GM18505 (cell line): ENCODE data around the gene ZNF302.
"Not testable (repeated sequence)": the region's sequence is repeated elsewhere in the genome, so short reads cannot be mapped to it uniquely, and the experiment has no call there.

Source experiments
- ATAC-seq: cut with Tn5 transposase; IDR thresholded peaks from one replicate; pipeline ENCODE4 v1.9.1; 2021; ENCODE audit not compliant: unreplicated experiment
- POLR2A ChIP-seq: IDR thresholded peaks from 4 replicates; pipeline ENCODE4 v1.6.1; 2011; ENCODE audit warnings: borderline replicate concordance; ENCODE audit not compliant: insufficient read depth, insufficient read length; ENCODE audit errors: extremely low read depth

ZNF302 gene

DNA sequence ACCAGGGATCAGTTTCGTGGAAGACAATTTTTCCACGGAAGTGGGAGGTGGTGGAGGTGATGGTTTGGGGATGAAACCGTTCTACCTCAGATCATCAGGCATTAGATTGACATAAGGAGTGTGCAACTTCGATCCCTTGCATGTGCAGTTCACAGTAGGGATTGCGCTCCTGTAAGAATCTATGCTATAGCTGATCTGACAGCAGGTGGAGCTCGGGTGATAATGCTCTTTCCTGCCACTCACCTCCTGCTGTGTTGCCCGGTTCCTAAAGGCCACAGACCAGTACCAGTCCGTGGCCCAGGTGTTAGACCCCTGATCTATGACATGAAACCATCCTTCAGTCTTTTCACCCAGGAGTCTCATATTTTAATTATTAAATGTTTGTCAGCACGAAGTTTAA is 4.0 kb downstream of the ZNF302 start:
- TF ChIP-seq POLR2A = no peak
- ATAC-seq = no peak

DNA sequence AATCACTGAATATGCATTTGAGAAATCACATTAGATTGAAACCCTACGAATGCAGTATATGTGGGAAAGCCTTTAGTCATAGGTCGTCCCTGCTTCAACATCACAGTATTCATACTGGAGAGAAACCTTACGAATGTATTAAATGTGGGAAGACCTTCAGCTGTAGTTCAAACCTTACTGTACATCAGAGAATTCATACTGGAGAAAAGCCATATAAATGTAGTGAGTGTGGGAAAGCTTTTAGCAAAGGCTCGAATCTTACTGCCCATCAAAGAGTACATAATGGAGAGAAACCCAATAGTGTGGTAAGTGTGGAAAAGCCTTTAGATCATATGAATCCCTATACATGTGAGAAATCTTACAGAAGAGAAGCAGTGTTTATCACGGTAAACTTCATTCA is 7.8 kb downstream of the ZNF302 start:
- not testable (repeated sequence) for ATAC-seq

DNA sequence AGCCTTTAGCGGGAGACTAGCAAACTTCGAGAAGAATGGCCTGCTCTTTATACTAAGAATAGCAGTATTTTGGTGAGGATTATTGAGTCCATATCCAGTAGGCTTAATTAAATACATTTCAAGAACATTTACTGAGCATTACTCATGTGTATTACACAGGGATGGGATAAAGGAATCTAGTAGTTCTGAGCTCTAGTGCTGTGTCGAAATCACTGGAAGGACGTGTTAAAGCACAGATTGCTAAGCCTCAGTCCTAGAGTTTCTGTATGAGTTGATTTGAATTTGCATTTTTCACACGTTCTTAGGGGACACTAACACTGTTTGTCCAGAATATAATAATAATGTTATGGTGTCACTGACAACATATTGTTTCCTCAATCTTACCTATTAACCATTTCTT is 9.0 kb downstream of the ZNF302 start:
- TF ChIP-seq POLR2A = no peak
- ATAC-seq = no peak

DNA sequence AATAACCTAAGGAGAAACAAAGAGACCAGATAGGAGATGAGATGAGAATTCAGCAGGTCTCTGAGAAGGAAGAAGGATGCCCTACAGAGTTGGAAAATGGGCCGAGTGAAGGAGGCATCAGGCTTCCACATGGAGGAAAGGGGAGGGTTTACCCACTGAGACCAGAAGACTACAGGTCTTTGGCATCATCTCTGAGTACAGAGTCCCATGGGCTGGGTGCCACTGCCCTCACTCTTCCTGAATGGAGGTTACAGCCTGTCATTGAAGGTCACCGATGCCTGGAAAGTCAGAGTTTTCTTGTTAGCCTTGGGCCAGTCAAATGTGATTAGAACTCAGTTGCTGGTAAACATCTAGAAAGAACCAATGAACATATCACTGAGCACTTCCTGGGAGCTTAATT is 9.9 kb downstream of the ZNF302 start:
- no peak for TF ChIP-seq POLR2A
- no peak for ATAC-seq

DNA sequence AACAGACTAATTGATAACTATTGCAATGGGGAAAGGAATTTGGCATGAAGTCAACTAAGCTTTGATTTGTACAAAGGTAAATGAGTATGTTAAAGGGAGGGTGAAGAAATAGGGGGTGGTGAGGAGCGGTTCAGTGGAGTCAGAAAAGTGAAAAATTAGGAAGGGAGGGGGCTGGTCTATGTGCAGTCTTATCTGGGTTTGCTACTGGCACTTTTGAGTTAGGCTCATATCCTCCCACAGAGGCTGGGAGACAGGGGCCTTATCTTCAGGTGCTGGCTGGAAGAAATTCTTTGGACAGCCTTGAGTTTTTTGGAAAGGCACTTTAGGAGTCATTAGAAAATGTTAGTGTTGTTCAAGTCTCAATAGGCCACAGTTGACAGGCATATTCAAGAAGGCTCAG is 11.1 kb downstream of the ZNF302 start:
- no peak for TF ChIP-seq POLR2A
- no peak for ATAC-seq

DNA sequence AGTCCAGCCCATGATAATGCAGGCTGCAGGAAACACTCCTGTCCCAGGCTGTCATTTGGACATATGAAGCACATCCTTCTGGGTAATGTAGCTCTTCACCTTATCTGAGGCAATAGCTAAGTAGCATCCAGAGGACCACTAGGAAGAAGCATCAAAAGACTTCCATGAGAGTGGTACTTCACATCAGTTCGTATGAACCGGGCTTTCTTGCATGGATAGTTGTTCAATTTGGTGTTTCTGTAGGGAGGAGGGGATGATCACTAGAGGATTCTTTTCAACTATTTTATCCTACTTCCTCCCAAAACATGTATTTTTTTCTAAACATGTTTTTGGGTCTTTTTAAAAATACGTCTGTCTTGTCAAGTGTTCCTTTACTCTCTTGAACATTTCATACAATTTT is 12.9 kb downstream of the ZNF302 start:
- TF ChIP-seq POLR2A = no peak
- ATAC-seq = no peak

DNA sequence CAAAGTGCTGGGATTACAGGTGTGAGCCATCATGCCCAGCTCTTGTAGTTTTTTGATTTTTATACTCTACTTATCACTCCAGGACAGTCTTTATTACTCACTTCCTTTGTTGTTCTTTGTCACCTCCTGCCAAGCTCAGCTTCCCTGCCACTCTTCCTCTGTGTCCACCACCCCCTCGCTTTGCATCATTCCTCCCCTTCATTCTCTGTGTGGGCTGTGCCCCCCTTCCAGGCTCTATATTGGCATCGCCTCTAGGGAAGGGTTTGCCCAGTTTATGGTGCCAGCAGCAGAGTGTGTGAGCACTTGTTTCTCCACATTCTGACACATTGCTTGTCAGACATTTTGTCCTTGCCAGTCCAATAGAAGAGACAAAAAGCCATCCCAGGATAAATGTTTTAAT is 15.1 kb downstream of the ZNF302 start:
- no peak for TF ChIP-seq POLR2A
- ATAC-seq = no peak

DNA sequence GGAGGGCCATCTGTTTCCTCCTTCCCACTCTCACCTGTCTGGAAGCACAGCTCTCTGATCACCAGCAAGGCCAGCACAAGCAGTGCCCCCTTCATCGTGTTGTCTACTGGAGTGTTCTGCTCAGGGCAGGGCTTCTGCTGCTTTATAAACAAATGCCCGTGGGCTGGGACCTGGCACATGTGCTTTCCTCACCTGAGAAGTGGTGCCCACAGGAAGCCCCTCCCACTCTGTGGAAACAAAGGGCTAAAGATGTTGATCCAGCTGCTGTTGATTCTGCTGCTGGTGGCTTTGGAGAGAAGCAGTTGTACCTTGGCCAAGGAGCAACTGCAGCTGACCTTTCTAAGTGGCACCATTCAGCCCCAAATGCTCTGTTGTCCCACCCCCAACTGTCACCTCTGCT is 30.2 kb downstream of the ZNF302 start:
- no peak for TF ChIP-seq POLR2A
- no peak for ATAC-seq

DNA sequence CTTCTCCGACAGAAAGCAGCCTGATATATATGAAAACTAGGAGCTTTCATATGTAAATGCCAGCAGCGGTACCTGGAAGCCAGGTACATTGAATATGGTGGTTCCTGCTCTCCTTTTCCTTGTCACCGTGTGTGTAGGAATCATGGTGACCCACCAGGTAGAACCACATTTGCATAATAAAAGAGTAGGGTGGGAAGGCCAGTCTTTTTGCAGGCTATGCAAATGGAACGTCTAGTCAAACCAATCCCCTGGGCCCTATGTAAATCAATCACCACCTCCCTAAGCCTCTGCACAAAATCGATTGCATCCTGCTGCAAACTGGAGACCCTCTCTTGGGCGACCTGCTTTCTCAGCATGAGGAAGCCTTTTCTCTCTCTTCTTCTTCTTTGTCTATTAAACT is 34.4 kb downstream of the ZNF302 start:
- TF ChIP-seq POLR2A = no peak
- ATAC-seq = no peak

DNA sequence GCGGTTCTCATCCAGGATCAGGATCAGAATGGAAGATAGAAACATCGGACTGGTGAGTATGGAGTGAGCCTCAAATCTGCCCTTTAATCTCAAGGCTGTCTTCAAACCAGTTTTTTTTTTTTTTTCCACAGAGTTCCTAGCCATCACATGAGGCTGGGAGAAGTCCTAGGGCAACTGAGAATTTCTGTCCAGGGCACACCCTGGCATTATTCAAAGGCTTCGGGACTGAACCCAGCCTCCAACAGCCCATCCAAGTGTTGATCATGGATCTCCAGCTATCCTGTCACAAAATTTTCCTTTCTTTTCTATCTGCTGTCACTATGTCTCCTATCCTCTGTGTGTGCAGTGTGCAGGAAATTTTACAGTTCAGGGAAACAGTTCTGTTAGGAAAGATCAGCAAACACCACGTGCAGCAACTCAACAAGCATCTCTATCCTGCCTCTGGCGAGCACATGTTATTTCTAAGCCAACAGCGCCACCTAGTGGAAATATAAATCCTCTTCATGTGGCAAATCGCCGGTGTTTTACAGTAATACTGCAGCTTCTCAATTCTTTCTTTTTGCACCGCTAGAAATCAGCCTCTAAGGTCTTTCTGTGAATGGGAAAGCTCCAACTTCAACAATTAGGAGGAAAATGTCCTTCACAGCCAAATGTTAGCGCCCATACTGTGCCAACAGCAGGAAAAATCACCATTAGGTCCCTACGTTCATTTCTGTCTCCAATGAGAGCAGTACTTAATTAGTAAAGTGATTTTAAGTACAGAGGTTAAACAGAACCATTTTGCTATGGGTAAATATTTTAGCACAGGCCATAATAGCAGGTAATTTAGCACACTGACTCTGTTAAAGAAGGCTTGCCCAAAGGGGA is 35.1 kb downstream of the ZNF302 start:
- ATAC-seq = no peak
- TF ChIP-seq POLR2A = no peak

DNA sequence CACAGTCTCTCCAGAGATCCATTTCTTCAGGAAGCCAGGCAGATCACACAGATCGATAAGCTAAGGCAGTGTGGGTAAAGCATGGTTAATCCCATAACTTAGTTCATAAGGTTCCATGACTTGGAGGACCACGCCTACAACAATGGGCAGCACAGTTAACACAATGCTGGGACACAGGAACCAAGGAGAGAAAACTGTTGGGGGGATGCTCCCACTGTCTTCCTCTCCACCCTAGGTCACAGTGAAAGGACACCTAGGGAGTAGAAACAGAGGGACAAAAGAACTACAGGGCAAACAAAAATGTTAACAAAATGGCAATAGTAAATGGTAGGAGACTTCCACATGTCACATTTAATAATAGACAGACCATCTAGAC is 35.8 kb downstream of the ZNF302 start:
- ATAC-seq = no peak

DNA sequence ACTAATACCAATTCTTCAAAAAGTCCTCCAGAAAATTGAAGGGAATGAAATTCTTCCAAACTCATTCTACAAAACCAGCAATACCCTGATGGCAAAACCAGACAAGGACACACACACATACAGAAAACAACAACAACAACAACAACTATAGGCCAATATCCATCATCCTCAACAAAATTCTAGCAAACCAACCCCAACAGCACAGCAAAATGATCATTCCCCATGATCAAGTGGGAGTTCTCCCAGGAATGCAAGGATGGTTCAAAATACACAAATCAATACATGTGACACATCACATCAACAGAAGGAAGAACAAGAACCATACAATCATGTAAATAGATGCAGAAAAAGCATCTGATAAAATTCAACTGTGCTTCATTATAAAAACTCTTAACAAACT is 37.9 kb downstream of the ZNF302 start:
- no peak for ATAC-seq
- no peak for TF ChIP-seq POLR2A

More for the DNA sequence above, 35.8 kb downstream of the ZNF302 start:
- TF ChIP-seq POLR2A = no peak

DNA sequence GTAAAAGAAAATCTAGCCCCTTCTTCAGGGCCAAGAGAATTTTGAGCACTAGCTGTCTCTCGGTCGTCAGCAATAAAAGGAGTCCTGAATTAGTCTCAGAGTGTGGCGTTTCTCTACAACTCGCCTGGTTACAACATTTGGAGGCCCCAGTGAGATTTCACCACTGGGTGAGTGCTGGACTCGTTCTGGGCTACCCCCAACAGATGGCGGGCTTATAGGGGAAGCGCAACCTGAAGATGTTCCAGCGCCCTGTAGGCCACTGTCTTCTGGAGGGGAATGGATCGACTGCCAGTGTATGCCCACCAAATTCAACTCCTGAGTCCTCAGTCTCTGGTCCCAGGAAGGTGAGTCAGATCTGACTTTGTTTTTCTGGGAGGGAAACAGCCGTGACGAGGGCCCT is 44.9 kb downstream of the ZNF302 start:
- ATAC-seq = no peak
- no peak for TF ChIP-seq POLR2A

DNA sequence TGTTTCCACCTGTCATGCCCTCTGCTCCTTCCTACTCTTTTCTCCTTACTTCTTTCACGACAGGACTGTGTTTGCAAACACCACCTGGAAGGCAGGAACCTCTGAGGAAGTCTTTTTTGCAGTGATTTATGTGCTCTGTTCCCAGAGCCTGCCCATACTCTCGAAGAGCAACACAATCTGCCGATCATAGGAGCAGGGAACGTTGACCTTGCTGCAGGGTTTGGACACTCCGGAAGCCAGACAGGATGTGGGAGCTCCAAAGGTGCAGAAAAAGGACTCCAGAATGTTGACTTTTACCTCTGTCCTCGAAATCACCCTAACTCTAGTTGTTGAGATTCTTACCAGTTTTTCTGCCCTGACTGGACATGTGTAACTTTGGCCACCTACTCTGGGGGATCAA is 47.9 kb downstream of the ZNF302 start:
- ATAC-seq = no peak
- TF ChIP-seq POLR2A = no peak

DNA sequence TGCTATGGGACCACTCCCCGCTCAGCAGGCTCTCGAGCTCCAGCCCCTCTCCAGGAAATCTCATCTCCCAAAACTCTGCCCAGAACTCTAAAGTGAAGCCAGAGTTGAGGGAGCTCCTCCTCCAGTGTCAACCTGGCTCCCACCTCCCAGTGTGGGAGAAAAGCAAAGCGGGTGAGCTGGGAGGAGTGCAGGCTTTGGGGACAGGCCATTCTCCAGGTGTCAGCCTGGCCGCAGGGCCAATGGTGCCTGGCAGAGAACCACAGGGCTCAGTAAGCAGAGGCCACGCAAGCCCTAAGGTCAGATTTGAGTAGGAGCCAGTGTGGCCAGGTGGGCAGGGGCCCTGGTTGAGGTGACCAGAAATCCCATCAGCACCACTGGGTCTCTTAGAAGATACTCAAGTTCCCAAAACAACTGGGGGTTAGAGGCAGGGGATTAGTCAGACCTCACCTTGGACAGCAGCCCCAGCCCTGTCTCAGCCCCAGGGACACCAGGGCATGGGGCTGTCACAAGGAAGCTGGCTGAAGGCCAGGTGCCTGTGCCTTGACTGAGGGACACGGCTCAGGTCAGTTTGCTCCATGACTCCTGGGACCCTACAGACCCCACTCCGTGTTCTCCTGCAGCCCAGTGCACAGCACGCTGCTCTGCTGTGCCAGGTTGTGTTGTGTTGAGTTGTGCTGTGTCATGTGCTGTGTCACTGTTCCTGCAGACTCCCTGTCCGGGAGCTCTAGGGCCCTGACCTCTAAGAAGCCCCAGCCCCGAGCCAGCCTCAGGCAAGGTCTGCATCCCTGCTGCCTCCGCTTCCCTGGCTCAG is 53.7 kb downstream of the ZNF302 start:
- TF ChIP-seq POLR2A = no peak
- ATAC-seq = no peak

DNA sequence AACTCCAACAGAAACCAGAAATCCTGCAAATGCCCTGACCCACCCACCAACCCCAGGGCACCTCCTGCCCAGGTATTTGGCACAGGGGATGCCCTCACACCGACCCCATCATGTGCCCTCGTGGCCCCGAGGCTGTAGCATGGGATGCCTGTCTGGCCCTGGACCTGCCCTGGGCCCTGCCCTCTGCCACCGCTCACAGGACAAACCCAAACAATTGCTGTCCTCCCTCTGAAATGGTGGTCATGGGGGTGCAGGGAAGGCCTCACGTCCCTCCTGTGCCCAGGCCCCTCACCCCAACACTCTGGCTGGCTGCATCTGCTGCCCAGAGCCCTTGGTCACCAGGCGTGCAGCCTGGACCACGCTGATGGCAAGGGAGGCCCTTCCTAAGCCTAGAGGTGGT is 54.5 kb downstream of the ZNF302 start:
- TF ChIP-seq POLR2A = no peak
- no peak for ATAC-seq
